GM21447 (cell line): ENCODE results near the gene TCF7L1.
"Not testable (repeated sequence)": the region's sequence is repeated elsewhere in the genome, so short reads cannot be mapped to it uniquely, and the experiment has no call there.

Experiments used
- ATAC-seq: cut with Tn5 transposase; IDR thresholded peaks from one replicate; pipeline ENCODE4 v1.9.1; 2021; ENCODE audit not compliant: unreplicated experiment

Gene TCF7L1

DNA sequence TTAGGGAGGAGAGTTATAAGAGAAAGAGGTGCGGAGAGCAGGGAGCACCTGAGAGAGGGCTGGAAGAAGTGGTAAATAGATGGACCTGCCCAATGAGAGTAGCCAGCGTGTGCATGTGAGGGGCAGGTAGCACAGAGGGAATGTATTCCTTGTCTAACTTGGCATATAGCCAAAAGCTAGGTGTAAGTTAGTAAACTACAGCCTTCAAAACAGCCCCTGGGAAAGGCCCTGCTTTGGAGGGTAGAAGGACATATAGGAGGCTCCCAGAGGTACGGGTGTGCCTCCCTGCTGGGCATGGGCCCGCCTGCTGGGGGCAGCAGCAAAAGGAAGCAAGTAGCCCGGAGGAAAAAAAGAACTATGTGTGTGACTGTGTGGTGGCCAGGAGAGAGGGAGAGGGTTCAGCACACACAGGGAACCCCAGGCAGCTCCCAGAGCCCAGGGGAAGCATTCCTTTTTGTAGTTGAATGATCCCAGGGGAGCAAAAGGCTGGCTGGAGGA is 48.0 kb downstream of the TCF7L1 start:
- no peak for ATAC-seq

DNA sequence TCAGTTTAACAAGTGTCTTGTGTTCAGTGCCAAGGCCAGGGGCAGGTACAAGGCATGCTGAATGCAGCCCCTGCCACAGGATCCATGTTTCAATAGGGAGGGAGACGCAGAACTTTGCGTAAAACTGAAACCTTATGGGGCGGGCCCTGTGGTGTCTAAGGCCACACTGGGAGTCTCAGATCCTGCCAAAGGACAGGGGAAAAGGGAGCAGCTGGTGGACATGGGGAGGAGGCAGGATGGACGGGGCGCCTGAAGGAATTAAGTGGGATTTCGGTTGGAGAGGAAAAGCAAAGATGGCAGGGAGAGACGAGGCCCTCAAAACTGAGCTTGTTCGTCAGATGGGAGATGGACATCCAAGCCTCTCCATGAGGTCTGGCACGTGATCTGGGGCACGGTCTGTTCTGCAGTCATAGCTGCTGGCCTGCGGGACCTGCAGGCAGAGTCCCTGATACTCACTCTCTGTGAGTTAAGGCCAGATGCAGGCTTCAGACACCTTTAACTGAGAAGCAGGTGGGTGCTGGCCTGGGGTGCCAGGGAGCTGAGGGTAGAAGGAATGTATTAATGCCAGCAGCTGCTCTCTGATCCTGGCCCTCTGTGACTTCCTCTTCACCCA is 48.8 kb downstream of the TCF7L1 start:
- no peak for ATAC-seq

DNA sequence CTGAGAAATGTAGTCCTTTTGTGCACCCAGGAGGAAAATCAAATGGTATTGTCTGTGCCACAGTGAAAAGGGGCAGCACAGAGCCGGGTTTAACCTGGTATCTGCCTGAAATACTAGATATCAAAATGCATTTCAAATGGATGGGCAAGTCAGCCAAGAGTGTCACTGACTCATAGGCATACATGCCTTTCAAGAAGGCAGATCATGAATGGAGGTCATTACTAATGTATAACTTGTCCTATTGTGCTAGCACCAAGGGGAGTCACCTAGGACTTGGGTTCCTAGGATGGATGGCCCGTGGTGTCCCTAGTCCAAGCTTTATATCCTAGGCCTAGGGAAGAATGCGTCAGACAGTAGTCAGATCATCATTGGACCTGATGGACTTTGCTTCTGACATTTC is 49.9 kb downstream of the TCF7L1 start:
- ATAC-seq, result no peak

DNA sequence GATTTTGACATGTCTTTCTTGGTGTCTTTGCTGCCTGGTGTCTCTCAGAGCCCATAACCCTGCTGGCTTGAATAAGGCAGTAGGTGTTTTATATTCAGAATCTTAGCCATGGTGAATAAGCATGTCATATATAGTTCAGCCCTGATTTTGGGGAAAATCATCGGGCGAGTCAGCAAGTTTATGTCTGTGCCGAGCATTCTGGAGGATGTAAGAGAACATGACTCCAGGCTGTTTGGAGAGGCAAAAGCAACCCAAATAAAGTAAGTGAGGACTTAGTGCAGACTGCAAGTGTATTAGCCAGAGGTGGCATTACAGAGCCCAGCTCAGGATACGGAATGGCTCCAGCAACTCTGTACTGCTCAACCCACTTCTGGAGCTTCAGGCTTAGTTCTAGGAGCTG is 50.3 kb downstream of the TCF7L1 start:
- no peak for ATAC-seq

DNA sequence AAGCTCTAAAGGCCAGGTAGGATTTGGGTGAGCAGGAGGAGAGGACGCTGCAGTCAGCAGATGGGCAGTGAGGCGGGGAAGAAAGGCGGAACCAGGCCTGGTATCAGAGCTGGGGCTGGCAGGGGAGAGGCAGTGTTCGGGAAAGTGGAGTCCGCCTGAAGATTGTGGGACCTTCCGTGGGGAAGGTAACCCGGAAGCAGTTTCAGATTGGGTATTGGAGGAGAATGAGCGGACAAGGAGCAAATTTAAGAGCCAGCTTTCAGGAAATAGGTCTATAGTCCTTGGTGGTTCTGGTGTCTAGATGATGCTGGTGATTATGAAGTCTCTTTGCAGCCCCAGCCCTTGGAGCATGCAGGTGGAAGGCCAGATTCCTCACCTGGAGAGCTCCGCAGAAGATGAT is 51.0 kb downstream of the TCF7L1 start:
- ATAC-seq, result no peak

DNA sequence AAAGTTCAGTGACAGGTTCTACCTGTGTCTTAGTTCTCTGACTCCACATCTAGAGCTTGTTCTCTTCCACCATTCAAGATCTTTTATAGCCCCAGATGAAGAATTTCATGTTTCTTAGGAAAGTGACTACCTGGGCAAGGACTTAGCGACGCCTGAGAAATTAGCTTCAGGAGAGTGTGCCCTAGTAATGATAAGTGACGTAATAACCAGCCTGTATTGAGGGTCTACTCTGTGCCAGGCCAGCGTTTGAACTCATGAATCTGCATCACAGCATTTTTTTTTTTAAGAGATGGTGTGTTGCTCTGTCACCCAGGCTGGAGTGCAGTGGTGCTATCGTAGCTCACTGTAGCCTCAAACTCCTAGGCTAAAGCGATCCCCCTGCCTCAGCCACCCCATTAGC is 51.8 kb downstream of the TCF7L1 start:
- ATAC-seq, result no peak

DNA sequence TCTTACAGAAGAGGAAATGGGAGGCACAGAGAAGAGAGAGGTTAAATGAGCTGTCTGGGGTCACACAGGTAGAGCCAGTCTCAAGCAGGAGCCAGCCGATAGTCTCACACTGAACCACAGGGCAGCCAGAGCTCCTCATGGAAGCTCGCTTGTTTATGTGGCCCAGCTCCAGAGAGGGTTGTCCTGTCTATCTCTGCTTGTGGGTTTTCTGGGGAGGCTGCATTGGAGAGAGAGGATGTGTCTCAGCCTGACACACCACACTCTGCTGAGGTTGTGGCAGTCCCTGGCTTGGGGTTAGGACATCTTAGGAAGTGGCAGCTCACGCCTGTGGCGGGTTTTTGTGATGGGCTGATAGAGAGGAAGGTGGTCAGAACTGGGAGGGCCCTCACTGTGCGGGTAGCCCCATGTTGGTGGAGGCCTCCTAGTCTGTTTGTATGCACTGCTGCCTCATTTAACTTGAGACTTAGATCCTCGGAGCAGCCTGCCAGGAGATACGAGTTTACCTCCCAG is 52.3 kb downstream of the TCF7L1 start:
- no peak for ATAC-seq

DNA sequence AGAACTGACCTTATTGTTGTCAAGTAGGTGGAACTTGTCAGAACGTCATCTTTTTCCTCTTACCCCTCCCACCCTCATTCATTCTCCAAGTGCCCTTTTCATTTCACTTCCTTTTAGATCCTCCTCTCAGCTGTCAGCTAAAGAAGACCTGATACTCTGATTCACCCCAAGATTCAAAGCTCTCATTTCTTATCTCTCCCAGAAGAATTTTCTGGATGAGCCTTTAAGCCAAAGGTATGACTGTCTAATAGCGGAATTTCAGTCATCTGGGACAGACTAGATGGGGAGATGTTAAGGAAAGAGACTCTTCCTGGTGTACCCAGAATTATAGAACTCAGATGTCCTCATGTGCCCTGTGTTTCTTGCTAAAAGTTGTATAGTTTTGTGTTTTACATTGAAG is 53.9 kb downstream of the TCF7L1 start:
- ATAC-seq, result no peak

DNA sequence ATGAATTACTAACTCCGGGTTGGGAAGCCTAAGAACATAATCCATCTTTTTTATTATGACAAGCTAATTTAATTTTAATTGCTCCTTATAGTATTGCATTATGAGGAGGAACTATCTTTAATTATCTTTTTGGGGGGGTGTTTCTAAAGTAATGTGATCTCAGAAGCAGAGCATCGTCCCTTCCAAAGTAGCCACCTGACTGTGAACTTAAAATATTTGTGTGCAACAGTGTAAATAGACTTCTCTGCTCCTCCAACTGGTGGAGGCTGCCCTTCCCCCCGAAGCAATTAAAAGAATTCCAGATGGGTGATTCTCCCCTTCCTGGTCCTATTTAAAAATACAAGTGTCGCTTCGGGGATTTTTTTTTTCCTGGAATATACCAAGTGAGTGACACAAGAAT is 55.7 kb downstream of the TCF7L1 start:
- ATAC-seq, result no peak

DNA sequence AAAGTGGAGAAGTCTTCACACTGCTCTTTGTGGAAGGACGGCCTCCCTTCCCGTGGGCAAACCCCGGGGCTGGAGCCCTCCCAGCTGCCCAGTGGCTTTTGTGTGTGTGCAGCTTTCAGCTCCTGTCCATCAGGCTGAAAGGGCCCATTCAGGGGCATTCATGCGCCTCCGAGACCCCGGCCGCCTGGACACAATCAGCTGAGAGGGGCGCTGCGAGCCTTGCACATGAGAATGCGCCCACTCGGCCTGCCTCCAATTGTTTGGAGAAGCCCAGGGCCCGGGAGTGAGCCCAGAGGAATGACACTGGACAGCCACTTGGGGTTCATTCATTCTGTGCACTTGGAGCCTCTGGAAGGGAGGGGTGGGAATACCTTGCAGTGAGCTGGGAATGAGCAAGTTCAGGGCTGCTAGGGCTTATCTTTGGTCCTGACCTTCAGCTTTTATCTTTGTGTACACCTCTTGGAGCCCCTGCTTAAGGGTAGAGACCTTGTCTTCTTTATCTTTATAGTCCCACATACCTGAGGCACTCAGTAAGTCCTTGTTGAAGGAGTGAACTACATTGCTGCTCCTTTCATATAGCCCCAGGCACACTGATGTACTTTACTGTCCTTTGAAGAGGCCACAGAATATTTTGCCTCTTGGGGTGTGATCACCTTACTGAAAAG is 56.5 kb downstream of the TCF7L1 start:
- no peak for ATAC-seq

DNA sequence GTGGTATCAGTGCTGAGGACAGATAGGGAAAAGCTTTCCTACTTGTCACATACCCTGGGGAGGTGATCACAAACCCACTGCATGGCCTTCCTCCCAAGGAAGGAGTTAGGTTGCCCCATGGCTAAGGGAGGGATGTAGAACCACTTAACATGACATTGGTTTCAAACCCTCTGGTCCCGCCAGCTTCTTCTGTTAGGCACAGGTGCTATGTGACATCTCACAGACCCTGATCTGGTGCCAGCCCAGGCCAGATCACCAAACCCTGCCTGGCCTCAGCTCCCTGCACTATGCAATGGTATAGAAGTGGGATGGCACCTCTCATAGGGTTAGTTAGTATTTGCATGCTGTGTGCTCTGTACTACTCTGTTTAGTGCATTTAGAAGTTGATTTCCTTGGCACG is 58.0 kb downstream of the TCF7L1 start:
- ATAC-seq, result no peak

DNA sequence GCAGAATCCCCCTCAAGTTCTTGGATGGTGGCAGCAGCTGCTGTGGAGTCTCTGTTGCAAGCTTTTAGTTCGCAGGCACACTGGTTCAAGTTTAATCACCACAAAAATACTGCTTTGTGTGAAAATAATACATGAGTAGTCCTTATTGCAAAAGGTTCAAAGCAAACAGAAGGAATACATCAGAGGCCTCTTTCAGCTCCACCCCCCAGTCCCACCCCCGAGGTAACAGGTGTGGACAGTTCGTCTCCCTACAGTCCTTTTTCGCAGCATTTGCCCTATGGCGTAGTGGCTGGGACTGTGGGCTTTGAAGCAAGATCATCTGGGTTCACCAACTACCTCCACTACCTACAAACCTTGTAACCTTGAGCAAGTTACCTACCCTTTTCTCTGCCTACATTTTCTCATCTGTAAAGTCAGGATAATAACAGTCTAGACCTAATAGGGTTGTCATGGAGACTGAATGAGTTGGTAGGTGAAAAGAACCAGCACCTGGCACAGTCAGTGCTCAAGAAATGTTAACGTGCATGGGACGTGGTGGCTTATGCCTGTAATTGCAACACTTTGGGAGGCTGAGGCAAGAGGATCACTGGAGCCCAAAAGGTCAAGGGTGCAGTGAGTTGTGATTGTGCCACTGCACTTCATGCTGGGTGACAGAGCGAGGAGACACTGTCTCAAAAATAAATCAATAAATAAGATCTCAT is 61.7 kb downstream of the TCF7L1 start:
- ATAC-seq, result no peak

DNA sequence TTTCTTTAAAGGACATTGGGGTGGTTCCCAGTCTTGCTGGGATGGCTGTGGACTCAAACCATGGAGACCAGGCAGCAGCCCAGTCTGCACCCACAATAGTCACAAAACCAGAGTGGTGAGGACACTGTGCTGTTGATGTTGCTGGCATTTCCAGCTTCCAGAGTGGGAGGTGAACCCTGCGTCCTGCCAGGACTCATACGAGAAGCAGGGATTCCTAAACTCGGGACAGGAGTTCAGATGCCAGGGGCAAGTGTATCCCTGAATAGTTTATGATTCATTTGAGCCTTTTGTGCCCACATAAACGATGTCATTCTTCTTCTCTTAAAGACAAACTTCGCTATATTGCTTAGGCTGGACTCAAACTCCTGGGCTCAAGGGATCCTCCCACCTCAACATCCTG is 62.8 kb downstream of the TCF7L1 start:
- ATAC-seq, result no peak

DNA sequence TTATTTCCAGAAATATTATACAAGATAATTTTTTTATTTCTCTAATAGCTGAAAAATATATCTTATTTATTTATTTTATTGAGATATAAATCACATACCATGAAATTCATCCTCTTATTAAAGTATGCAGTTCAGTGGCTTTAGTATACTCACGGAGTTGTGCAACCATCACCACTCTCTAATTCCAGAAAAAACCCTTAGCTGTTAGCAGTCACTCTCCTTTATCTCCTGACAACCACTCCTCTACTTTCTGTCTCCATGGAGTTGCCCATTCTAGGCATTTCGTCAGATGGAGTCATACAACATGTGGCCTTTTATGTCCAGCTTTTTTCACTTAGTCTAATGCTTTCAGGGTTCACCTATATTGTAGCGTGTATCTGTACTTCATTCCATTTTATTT is 66.5 kb downstream of the TCF7L1 start:
- no peak for ATAC-seq

DNA sequence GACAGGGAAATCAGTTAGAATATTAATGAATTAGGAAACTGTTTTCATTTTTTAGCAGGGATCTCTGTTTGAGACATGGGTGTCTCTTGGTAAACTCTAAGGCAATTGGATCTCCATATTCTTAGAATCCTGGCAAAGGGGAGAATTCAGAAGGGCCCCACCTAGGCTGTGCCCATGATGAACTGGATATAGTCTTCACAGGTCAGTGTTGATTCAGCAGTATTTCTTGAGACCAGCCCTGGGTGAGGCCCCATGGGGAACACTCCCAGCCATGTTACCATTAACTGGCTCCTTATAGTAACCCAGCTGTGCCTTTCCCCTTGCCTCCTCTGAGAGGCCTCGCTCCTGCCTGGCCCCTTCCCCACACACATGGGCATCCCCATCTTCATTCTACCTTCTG is 76.7 kb downstream of the TCF7L1 start:
- ATAC-seq, result no peak

DNA sequence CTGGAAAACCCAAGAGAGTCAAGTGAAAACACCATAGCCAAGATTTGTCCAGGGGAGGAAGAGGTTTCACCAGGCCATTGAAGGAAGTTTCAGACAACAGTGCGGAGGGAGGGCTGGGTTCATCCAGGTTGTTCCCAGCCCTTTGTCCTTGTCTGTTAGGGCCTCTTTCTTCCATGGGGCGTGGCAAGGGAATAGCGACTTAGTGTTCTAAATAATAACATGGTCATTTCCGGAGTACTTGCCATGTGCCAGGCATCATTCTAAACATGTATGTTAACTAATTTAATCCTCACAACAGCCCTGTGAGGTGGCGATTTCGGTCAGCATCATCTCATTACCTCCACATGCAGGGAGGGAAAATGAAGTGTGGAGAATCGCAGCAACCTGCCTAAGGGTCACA is 77.3 kb downstream of the TCF7L1 start:
- ATAC-seq, result no peak

DNA sequence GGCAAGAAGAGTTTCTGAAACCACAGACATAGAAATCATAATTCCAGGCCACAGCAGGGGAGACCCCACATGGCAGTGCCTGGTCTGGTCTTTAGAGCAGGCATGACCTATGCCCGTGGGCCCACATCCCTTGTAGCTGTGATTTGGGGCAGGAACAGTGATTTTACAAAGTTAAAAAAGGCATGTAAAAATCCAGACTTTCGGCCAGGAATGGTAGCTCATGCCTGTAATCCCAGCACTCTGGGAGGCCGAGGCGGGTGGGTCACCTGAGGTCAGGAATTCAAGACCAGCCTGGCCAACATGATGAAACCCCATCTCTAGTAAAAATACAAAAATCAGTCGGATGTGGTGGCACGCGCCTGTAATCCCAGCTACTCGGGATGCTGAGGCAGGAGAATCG is 78.4 kb downstream of the TCF7L1 start:
- not testable (repeated sequence) for ATAC-seq

DNA sequence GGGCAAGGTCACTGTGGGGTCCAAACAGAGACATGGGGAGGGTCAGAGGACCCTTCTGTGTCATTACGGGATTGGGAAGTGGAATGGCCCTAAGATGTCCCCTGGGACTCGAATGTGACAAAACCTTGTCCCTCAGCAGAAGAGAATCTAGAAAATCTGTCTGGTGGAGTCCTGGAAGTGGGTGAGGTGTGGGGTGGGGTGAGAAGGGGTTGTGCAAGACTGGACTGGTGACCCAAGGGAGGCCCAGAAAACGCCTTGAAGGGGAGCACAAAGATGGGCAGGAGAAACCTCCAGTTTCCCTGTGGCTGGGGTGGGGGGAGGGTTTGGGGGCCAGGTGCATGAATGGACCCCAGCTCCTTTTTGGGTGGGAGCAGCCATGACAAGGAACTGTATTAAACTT is 79.6 kb downstream of the TCF7L1 start:
- ATAC-seq, result no peak

DNA sequence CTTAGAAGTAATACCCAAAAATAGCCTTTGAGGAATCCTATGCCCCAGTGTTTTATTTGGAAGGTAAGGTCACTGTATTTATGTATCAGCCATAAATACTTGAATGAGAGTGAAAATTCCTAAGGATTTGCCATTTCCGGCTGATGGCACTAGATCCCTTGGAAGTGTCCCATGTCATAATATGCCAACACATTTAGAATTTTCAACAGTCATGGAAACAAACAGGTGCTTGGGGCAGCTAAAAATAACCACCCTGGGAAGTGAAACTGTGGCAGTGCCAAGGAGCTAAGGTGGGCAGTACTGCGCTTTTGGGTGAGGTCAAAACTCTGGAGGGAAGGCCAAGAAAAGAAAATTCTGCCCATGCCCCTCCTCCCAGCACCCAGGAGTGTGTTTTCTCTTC is 80.2 kb downstream of the TCF7L1 start:
- no peak for ATAC-seq

DNA sequence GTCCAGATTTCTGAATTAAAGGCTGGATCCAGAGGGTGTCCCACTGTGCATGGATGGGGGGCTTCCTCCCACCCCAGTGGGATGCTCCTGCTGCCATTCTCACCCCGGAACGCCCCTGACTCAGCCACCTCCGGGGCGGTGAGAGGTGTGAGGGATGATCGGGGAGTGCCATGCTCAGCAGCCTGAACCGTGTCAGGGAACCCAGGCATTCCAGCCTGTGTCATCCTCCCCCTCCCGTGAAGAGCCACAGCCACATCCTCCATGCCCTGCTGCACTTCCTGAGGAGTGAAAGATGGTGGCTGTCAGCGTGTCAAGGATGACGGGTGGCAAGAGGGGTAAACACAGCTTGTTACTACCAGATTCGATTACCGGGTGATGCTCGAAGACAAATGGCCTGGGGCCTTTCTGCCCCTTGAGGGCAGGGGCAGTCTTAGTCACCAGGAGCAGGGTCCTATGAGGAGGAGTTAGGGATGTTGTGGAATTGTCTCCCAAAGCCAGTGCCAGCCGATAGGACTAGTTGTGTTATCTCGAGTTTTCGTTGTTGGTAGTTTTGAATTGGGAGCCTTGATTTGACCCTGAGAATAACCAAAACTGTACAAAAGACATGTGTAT is 80.8 kb downstream of the TCF7L1 start:
- no peak for ATAC-seq

DNA sequence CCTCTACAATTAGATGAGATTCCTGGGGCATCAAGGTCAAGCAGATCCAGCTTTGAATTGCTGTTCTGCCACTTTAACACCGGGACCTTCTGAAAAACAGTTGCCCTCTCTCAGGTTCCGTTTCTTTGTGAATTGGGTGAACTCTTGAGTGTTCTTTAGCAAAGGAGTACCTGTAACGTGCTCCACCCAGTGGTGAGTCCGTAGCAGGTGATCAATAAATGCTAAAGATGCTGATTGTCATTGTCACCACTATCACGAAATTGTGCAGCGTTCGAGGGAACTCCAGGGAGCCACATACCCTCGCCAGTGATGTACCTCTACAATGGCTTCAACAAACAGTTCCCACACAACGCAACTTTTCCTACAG is 81.9 kb downstream of the TCF7L1 start:
- no peak for ATAC-seq
